OCI-LY1 (cell line): ENCODE results near the gene ARPC2.

ENCODE experiments used
- H2AFZ ChIP-seq: fragments of 200-600 bp; sonication (generic), shearing (Covaris generic); 2 replicates; pipeline ENCODE4 v1.6.0; 2014; ENCODE audit warnings: antibody characterized with exemption, mild to moderate bottlenecking, low read length
- H3F3A ChIP-seq: fragments of 200-600 bp; sonication (generic), shearing (Covaris generic); 2 replicates; pipeline ENCODE4 v1.6.0; 2014; ENCODE audit warnings: mild to moderate bottlenecking, antibody characterized with exemption, low read length, moderate library complexity; ENCODE audit not compliant: insufficient read depth
- H3K27ac ChIP-seq: fragments of 200-600 bp; sonication (generic); 2 replicates; pipeline ENCODE4 v1.5.1; 2014; ENCODE audit warnings: low read length, mixed run types, mild to moderate bottlenecking, low read depth; ENCODE audit not compliant: poor library complexity, severe bottlenecking
- H3K27me3 ChIP-seq: fragments of 200-600 bp; sonication (generic); 2 replicates; pipeline ENCODE4 v1.6.0; 2014; ENCODE audit warnings: antibody characterized with exemption, mild to moderate bottlenecking, low read length, moderate library complexity; ENCODE audit not compliant: insufficient read depth
- H3K36me3 ChIP-seq: fragments of 200-600 bp; sonication (generic); 2 replicates; pipeline ENCODE4 v1.6.1; 2014; ENCODE audit warnings: mild to moderate bottlenecking, antibody characterized with exemption, low read length, moderate library complexity, mixed read lengths; ENCODE audit not compliant: insufficient read depth
- H3K4me1 ChIP-seq: fragments of 200-600 bp; sonication (generic); 2 replicates; pipeline ENCODE4 v1.5.1; 2014; ENCODE audit warnings: mild to moderate bottlenecking, low read length, moderate library complexity; ENCODE audit not compliant: insufficient read depth, severe bottlenecking
- H3K4me2 ChIP-seq: fragments of 200-600 bp; sonication (generic), shearing (Covaris generic); 2 replicates; pipeline ENCODE4 v1.6.1; 2014; ENCODE audit warnings: low read length
- H3K4me3 ChIP-seq: fragments of 200-600 bp; sonication (generic); 2 replicates; pipeline ENCODE4 v1.5.1; 2014; ENCODE audit warnings: low read length, low read depth, mild to moderate bottlenecking, mixed read lengths; ENCODE audit not compliant: poor library complexity, severe bottlenecking
- H3K79me2 ChIP-seq: fragments of 200-600 bp; shearing (Covaris generic); 2 replicates; pipeline ENCODE4 v1.6.1; 2016; ENCODE audit warnings: mixed run types, low read length, mixed read lengths; ENCODE audit not compliant: insufficient read depth
- H3K9ac ChIP-seq: fragments of 200-600 bp; sonication (generic), shearing (Covaris generic); 2 replicates; pipeline ENCODE4 v1.6.1; 2014; ENCODE audit warnings: mild to moderate bottlenecking, low read length, mixed read lengths
- H3K9me2 ChIP-seq: fragments of 200-600 bp; sonication (generic), shearing (Covaris generic); 2 replicates; pipeline ENCODE4 v1.6.1; 2014; ENCODE audit warnings: low read depth, mild to moderate bottlenecking, low read length, mixed read lengths
- H3K9me3 ChIP-seq: fragments of 200-600 bp; shearing (Covaris generic); 2 replicates; pipeline ENCODE4 v1.6.1; 2014; ENCODE audit warnings: low read length, mixed read lengths
- H4K20me1 ChIP-seq: fragments of 200-600 bp; sonication (generic), shearing (Covaris generic); 2 replicates; pipeline ENCODE4 v1.6.0; 2016; ENCODE audit warnings: mild to moderate bottlenecking, low read length; ENCODE audit not compliant: insufficient read depth
- EZH2 ChIP-seq: fragments of 200-600 bp; sonication (generic), shearing (Covaris generic); IDR thresholded peaks from 2 replicates; pipeline ENCODE4 v1.8.0; 2017; ENCODE audit warnings: borderline replicate concordance, mixed run types, mild to moderate bottlenecking, antibody characterized with exemption, low read length, moderate library complexity, mixed read lengths
- TF ChIP-seq, protein P1 (sequence below): fragments of 200-600 bp; sonication (generic), shearing (Covaris generic); IDR thresholded peaks from 2 replicates; pipeline ENCODE4 v1.5.1; 2017; ENCODE audit warnings: mild to moderate bottlenecking, antibody characterized with exemption, low read length, moderate library complexity, mixed read lengths

Gene ARPC2

DNA sequence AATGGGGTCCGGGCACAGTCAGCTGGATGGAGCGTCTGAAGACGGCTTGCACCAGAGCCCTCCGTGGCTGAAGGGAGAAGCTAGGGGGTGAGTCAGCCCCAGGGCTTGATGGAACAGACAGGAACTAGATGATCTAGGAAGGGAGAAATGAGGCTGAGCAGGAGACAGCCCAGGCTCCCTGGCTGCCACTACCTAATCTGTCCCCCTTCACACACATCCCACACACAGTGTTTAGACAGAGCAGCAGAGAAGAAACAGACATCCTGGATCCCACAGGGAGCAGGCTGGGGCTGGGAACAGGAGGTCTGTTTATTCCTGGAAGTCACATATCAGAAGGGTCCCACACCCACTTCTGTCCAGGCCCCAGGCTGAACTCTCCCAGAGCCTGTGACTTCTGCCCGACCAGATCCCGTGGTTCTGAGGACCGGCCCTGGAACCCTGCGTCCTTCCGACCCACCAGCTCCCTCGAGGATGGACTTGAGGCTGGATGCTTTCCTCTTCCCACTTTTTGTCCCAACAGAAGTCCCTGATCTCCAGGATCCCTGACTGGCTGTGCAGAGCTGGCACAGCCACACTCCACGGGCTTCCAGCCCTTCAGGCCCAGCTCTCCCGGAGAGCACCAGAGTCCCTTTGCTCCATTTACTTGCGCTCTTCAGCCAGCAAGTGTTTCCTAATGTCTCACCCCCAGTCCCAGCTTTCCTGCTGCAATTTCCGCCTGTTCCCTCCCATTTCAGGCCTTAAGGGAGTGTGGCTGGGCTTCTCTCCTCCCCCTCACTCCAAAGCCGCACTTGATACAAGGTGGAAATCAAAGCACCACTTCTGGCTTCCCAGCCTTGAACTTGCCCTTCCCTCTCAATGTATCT lies 42.3 kb downstream of the ARPC2 start:
- Histone ChIP-seq H3K36me3 (peaks cover 20% of the 10 kb centered on the region), H3K27ac (no peak overlapping the region), H3K4me2 (no peak overlapping the region), H3K9me2 (no peaks in the 10 kb centered on the region), H3K27me3 (no peaks in the 10 kb centered on the region), H3K9ac (no peak overlapping the region), H2AFZ (no peak overlapping the region), H3F3A (peaks cover 8% of the 10 kb centered on the region), H3K79me2 (no peaks in the 10 kb centered on the region), H3K4me3 (no peak overlapping the region), H4K20me1 (no peaks in the 10 kb centered on the region), H3K9me3 (no peaks in the 10 kb centered on the region), H3K4me1 (peaks cover 4% of the 10 kb centered on the region)
- no peak for TF ChIP-seq EZH2
- TF ChIP-seq, protein P1, sequence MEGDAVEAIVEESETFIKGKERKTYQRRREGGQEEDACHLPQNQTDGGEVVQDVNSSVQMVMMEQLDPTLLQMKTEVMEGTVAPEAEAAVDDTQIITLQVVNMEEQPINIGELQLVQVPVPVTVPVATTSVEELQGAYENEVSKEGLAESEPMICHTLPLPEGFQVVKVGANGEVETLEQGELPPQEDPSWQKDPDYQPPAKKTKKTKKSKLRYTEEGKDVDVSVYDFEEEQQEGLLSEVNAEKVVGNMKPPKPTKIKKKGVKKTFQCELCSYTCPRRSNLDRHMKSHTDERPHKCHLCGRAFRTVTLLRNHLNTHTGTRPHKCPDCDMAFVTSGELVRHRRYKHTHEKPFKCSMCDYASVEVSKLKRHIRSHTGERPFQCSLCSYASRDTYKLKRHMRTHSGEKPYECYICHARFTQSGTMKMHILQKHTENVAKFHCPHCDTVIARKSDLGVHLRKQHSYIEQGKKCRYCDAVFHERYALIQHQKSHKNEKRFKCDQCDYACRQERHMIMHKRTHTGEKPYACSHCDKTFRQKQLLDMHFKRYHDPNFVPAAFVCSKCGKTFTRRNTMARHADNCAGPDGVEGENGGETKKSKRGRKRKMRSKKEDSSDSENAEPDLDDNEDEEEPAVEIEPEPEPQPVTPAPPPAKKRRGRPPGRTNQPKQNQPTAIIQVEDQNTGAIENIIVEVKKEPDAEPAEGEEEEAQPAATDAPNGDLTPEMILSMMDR: no peak

DNA sequence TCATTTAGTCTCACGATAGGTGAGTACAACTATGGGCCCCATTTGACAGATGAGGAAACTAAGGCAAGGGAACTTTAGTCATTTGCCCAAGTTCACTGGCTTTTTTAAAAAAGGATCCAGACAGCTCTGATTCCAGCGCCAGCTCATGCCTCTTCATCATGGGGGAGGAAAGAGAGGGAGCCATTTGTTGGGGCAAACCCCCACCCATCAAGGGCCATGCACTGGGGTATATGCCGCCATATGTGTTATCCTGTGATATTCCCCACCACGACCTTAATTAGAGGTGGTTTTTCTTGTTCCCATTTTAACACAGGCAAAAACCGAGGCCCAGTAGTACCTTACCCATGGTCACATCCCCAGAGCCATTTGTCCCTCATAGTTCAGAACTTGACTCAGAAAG lies 43.2 kb downstream of the ARPC2 start:
- Histone ChIP-seq H3F3A (peaks cover 5% of the 10 kb centered on the region), H3K9me3 (no peaks in the 10 kb centered on the region), H3K9ac (no peak overlapping the region), H3K27me3 (no peaks in the 10 kb centered on the region), H3K36me3 (peaks cover 20% of the 10 kb centered on the region), H3K9me2 (no peaks in the 10 kb centered on the region), H3K27ac (no peak overlapping the region), H4K20me1 (no peaks in the 10 kb centered on the region), H2AFZ (no peak overlapping the region), H3K79me2 (no peaks in the 10 kb centered on the region), H3K4me3 (no peak overlapping the region), H3K4me2 (no peak overlapping the region), H3K4me1 (peaks cover 4% of the 10 kb centered on the region)
- TF ChIP-seq, protein P1: no peak
- no peak for TF ChIP-seq EZH2

DNA sequence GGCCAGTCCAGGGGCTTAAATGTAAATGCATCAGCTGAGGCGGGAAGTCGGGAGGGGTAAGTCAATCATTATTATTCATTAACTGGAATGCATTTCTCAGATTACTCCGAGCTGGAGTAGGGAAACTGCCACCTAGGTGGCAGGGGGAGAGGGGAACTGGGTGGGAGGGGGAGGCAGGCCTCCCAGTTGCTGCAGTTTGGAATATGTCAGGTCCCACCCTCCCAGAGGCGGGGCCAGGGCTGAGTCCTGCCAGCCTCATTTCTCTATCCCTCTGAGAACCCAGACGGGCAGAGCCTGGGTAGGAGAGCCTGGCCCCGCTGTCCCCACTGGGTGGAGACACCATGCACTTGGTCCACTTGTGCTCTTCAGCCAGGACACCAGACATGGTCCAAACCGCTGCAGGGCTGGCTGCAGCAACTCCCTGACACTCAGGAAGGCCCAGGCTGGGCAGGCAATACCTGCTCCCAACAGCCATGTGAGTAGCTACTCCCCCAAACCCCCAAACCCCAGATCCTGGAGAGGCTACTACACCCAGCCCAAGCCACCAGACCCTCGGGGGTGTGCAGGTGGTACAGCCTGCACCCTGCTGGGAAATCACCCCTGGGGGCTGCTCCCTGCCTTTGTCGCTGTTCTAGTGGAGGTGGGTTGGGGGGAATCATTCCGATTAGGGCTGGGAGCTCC lies 43.9 kb downstream of the ARPC2 start, which contains the start of gene GPBAR1:
Gene GPBAR1, plus strand, starts transcription at position 274 of the 681 bp plus-strand sequence. CDS start 1,710 bp downstream, outside the sequence.
- no peak for TF ChIP-seq EZH2
- TF ChIP-seq, protein P1: no peak
- H3K27ac ChIP-seq: no peak within 1 kb of the TSS
- H2AFZ ChIP-seq: no peak within 1 kb of the TSS
- H3K79me2 ChIP-seq: no peaks in the 10 kb centered on the region
- no peak within 1 kb of the TSS for H3K4me2 ChIP-seq
- peaks cover 20% of the 10 kb centered on the region for H3K36me3 ChIP-seq
- H3K9me3 ChIP-seq: no peaks in the 10 kb centered on the region
- H3K9ac ChIP-seq: no peak within 1 kb of the TSS
- H3K9me2 ChIP-seq: no peaks in the 10 kb centered on the region
- no peaks in the 10 kb centered on the region for H3K27me3 ChIP-seq
- H3K4me3 ChIP-seq: no peak within 1 kb of the TSS
- H4K20me1 ChIP-seq: no peaks in the 10 kb centered on the region
- H3K4me1 ChIP-seq: peaks cover 4% of the 10 kb centered on the region
- H3F3A ChIP-seq: no peaks in the 10 kb centered on the region; the same call in 1 of the 2 replicates
